KOPT-K1 (cell line): ENCODE data around the gene E2F6.

Experiments
- H3K27ac ChIP-seq: fragments of 200-600 bp; sonication (generic); 2 replicates; pipeline ENCODE4 v1.5.1; 2016; ENCODE audit warnings: antibody characterized with exemption, mild to moderate bottlenecking, low read depth, low read length; ENCODE audit not compliant: poor library complexity, severe bottlenecking
- H3K36me3 ChIP-seq: fragments of 200-600 bp; sonication (generic); 2 replicates; pipeline ENCODE4 v1.5.1; 2017; ENCODE audit warnings: antibody characterized with exemption, mild to moderate bottlenecking, low read length, moderate library complexity; ENCODE audit not compliant: insufficient read depth
- H3K9me3 ChIP-seq: fragments of 200-600 bp; sonication (generic); 2 replicates; pipeline ENCODE4 v1.5.1; 2017; ENCODE audit warnings: antibody characterized with exemption, low read length, mild to moderate bottlenecking; ENCODE audit not compliant: insufficient read depth, poor library complexity, severe bottlenecking

The E2F6 gene

GRCh38 chr2:11450791-11451190 lies 15.2 kb downstream of the E2F6 start:
- H3K36me3 ChIP-seq = peaks cover 98% of the 10 kb centered on the region
- no peaks in the 10 kb centered on the region for H3K9me3 ChIP-seq
- no peak overlapping the region for H3K27ac ChIP-seq

DNA sequence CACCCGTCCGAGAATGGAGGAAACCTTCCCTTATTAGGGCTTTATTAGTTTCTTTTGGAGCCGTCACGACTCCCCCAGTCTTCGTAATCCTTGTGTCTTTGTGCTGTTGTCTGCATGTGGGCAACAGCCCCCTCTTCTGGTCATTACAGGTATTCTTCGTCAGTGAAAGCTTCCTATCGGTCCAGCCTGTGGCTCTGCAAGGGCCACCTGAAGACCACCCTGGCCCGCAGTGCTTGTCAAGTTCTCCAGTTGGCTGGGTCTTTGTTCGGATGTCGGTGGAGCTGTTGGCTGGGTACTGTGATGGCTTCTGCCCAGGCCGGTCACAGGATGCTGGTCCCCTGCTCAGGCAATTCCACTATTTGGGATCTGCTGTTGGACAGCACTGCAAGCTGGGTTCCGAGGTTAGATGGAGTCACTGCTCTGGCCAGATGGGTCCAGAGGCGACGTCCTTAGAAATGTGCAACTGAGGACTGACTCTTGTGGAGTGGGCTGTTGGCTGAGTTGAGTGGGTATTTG lies 19.2 kb downstream of the E2F6 start:
- Histone ChIP-seq H3K9me3 (peaks cover 21% of the 10 kb centered on the region), H3K36me3 (peaks cover 97% of the 10 kb centered on the region), H3K27ac (no peak overlapping the region)

DNA sequence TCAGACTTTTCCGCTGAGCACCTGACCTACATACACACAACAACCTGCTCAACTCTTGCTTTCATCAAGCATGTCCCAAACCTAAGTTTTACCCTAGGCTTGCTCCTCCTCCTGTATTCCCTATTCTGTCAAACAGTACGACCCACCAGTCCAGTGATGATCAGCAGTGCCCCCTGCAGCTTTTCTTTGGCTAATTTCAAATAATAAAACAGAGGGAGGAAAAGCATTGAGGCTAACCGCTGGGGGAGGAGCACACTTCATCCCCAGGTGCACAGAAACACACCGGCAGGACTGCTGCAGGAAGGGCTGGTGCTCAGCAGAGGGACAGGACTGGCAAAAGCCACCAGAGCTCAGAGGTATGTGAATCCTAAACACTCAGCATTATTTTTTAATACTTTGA lies 21.2 kb downstream of the E2F6 start:
- peaks cover 23% of the 10 kb centered on the region for H3K9me3 ChIP-seq
- no peak overlapping the region for H3K27ac ChIP-seq
- peaks cover 95% of the 10 kb centered on the region for H3K36me3 ChIP-seq

GRCh38 chr2:11438555-11439080 lies 27.3 kb downstream of the E2F6 start:
- peaks cover 20% of the 10 kb centered on the region for H3K9me3 ChIP-seq
- H3K27ac ChIP-seq = no peak overlapping the region
- peaks cover 41% of the 10 kb centered on the region for H3K36me3 ChIP-seq

DNA sequence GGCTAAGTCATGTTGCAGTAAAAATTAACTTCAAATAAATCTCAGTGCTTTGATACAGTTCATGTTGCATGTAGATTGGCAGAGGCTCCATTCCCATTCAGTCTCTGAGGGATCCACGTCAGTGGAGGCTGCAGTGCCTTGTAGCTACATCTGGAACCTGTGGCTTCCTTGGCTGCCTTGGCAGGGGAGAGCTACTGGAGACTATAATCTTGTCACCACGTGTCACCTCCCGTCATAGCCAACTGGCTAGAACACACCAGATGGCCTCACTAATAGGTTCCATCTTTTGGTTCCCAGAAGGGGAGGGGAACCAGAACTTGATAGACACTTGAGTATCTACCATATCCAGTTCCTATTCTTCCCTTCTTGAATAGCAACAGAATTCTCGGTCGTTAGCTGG lies 28.4 kb downstream of the E2F6 start:
- H3K9me3 ChIP-seq = peaks cover 10% of the 10 kb centered on the region
- H3K27ac ChIP-seq = no peak overlapping the region
- H3K36me3 ChIP-seq = peaks cover 31% of the 10 kb centered on the region

DNA sequence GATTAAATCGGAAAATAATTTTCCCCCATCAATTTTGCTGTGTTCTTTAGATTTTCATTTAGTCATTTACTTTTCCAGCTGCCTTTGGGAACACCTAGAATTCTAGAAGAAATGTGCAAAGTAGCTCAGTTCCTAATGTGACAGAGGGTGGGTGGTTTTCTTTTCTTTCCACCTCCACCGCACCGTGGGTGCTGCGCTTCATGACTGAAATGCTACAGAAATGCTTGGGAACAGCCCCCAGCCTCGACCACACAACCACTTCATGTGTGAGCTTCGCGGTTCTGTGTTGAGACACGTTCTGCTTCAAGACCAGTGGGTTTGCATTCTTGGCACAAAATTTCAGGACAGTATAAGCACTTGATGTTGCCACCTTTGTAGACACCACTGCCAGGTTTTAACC lies 30.9 kb downstream of the E2F6 start:
- H3K27ac ChIP-seq = no peak overlapping the region
- H3K36me3 ChIP-seq = peaks cover 8% of the 10 kb centered on the region
- H3K9me3 ChIP-seq = no peaks in the 10 kb centered on the region

- Histone ChIP-seq H3K9me3 (no peaks in the 10 kb centered on the region), H3K36me3 (peaks cover 4% of the 10 kb centered on the region; the same call in 1 of the 2 replicates), H3K27ac (no peak overlapping the region)
These were observed 31.5 kb downstream of the E2F6 start for GRCh38 chr2:11434443-11434842.

DNA sequence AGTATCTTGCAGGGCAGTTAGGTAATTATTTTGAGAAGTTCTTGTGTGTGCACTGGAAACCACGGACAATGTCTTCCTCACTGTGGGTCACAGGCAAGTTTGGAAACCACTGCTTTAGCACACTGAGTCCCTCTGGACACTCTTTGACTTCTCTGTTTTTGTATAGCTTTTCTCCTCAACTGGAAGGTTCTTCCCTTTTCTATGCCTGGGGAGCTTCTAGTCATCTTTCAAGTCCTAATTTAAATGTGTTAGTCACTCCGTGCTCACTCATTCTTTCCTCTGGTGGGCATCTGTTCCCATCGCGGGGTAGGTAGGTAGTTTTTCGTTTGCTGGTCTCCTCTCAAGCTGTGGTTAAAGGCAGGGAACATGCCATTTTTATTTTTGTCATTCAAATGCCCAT lies 32.1 kb downstream of the E2F6 start:
- Histone ChIP-seq H3K36me3 (peaks cover 4% of the 10 kb centered on the region; the same call in 1 of the 2 replicates), H3K27ac (no peak overlapping the region), H3K9me3 (no peaks in the 10 kb centered on the region)

- Histone ChIP-seq H3K9me3 (no peaks in the 10 kb centered on the region), H3K27ac (no peak overlapping the region), H3K36me3 (no peaks in the 10 kb centered on the region)
These were observed 35.2 kb downstream of the E2F6 start for GRCh38 chr2:11430729-11431128.

DNA sequence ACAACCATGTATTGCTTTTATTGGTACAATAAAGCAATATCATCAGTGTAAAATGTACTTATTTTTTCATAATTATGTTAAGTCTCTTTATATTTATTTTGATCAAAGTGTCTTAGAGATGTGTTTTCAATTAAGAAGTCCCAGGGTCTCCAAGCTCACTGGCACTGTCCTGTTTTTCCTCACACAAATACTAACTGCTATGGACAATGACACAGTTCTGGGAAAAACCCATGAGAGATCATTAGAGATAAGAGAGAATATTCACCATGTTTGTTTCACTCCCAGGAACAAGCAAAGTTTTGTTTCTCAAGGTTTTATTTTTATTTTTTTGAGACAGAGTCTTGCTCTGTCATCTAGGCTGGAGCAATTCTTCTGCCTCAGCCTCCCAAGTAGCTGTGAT lies 38.7 kb downstream of the E2F6 start:
- Histone ChIP-seq H3K36me3 (no peaks in the 10 kb centered on the region), H3K9me3 (no peaks in the 10 kb centered on the region), H3K27ac (no peak overlapping the region)

GRCh38 chr2:11422901-11423435 lies 43.0 kb downstream of the E2F6 start:
- H3K36me3 ChIP-seq = no peaks in the 10 kb centered on the region
- no peak overlapping the region for H3K27ac ChIP-seq
- H3K9me3 ChIP-seq = peaks cover 2% of the 10 kb centered on the region

DNA sequence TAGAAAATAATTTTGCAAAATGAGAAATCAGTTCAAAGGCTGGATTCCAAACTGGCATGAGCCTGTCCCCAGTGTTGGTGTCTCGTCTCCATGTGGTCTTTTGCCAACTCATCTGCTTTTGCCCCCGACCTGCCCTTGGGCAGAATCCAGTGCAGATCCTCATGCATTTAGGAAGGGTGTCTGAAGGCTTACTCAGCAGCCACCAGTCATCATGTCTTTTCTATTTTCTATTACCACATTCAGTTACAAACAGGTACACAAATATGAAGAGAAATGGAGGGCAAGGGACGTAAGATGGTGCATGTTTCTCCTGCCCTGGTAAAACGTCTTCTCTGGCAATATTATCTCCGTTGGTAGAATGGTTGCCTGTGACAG lies 43.5 kb downstream of the E2F6 start:
- no peak overlapping the region for H3K27ac ChIP-seq
- H3K9me3 ChIP-seq = peaks cover 6% of the 10 kb centered on the region
- no peaks in the 10 kb centered on the region for H3K36me3 ChIP-seq

DNA sequence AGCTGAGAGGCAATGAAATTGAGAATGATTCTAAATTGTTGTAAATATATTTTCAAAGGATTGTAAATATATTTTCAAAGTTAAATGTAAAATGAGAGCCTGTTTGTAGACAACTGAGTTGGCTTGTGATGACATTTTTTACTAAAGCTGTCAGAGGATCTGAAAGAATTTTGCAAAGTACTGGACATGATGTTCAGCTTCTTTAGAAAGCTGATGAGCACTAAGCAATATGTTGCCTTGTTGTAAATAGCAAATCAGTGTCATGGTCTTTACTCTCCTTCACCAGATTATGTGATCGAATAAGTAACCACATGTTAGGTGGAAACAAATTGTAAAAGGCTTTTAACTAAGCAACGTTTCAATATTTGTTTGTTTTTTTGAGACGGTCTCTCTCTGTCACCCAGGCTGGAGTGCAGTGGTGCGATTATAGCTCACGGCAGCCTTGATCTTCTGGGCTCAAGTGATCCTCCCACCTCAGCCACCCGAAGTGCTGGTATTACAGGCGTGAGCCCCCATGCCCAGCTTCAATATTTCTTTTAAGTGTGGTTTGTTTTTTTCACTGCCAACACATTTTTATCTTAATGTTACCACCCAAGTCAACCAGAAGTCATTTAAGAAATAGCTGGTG lies 44.0 kb downstream of the E2F6 start:
- Histone ChIP-seq H3K9me3 (peaks cover 6% of the 10 kb centered on the region), H3K27ac (no peak overlapping the region), H3K36me3 (no peaks in the 10 kb centered on the region)

DNA sequence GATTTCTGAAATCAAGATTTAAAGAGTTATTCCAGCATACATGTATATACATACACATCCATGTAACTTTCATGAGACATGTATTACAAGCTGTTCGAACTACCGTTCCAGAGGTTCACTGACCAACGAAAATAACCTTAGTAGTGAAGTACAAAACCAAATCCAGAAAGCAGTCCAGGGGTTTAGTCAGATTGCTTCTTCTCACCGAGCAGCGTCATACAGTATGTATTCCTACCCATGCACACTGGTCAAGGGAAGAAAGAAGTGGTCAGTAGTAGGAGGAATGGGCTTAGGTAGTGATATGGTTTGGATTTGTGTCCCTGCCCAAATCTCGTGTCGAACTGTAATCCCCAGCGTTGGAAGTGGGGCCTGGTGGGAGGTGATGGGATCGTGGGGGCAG lies 45.3 kb downstream of the E2F6 start:
- Histone ChIP-seq H3K27ac (no peak overlapping the region), H3K9me3 (peaks cover 6% of the 10 kb centered on the region), H3K36me3 (no peaks in the 10 kb centered on the region)

DNA sequence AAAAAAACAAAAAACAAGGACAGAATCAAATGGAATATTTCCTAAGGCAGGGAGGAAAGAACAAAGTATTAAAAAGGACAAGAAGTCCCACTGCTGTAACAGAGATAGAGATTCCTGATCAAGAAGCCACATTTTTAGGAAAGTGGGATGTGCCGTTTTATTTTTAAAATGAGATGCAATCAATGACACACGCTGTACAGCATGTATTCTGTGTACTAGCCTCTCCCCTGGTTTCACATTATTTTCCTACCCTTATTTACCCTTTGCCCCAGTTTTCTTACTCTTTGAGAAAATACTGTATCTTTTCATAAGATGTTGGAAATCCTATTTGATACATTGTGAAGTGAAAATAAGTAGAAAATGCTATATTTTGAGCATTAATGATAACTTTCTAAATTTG lies 45.8 kb downstream of the E2F6 start:
- H3K27ac ChIP-seq = no peak overlapping the region
- H3K9me3 ChIP-seq = peaks cover 6% of the 10 kb centered on the region
- H3K36me3 ChIP-seq = no peaks in the 10 kb centered on the region

- Histone ChIP-seq H3K36me3 (no peaks in the 10 kb centered on the region), H3K9me3 (peaks cover 6% of the 10 kb centered on the region), H3K27ac (no peak overlapping the region)
These were observed 46.2 kb downstream of the E2F6 start for GRCh38 chr2:11419781-11420180.
